Keratinocyte (primary cell): ENCODE measurements around the gene SIRPG. TPM values are rescaled to one million over a fixed set of nuclear protein-coding genes. Genes with fewer than 3 reads are reported as not detected.
A peak's percentile ranks its signal among the peaks of the same experiment; 100 is the strongest.

Experiments used
- DNase-seq: peaks from one replicate; pipeline ENCODE4 v3.0.0-alpha.2; 2011; ENCODE audit warnings: low read depth, missing footprints, low spot score
- FAIRE-seq: peaks from 2 replicates; lab custom pipeline; 2011; peaks lifted over from hg19 to GRCh38; lab: Jason Lieb, UNC
- H2AFZ ChIP-seq: 2 replicates; pipeline ENCODE4 v1.6.0; 2012; ENCODE audit warnings: low read length, control low read depth, inconsistent platforms; ENCODE audit not compliant: control insufficient read depth
- H3K27ac ChIP-seq: 2 replicates; pipeline ENCODE4 v1.5.1; 2011; ENCODE audit warnings: low read length; ENCODE audit not compliant: control insufficient read depth, insufficient read depth
- H3K27me3 ChIP-seq: 3 replicates; pipeline ENCODE4 v1.6.0; 2011; ENCODE audit warnings: low read length; ENCODE audit not compliant: control insufficient read depth, insufficient read depth; ENCODE audit errors: extremely low read depth
- H3K36me3 ChIP-seq, 2 experiments: 2 replicates in 1 of 2; 3 replicates in 1 of 2; pipeline ENCODE4 v1.5.1; 2011; ENCODE audit warnings: low read length in 2 of 2, mild to moderate bottlenecking in 1 of 2; ENCODE audit not compliant: control insufficient read depth in 2 of 2, insufficient read depth in 2 of 2; ENCODE audit errors: extremely low read depth in 1 of 2
- H3K4me1 ChIP-seq: 3 replicates; pipeline ENCODE4 v1.5.1; 2011; ENCODE audit warnings: low read length; ENCODE audit not compliant: control insufficient read depth, insufficient read depth; ENCODE audit errors: extremely low read depth
- H3K4me2 ChIP-seq: 3 replicates; pipeline ENCODE4 v1.6.0; 2011; ENCODE audit warnings: low read depth, low read length; ENCODE audit not compliant: control insufficient read depth, insufficient read depth; ENCODE audit errors: extremely low read depth
- H3K4me3 ChIP-seq, 3 experiments: fragments of 200-600 bp in 1 of 3; sonication (generic) in 1 of 3; 2 replicates in 2 of 3; 3 replicates in 1 of 3; pipeline ENCODE4 v1.5.1; 2011 to 2016; ENCODE audit warnings: low read length in 3 of 3, mild to moderate bottlenecking in 3 of 3, control low read depth in 2 of 3, inconsistent platforms in 1 of 3, low read depth in 1 of 3, mixed read lengths in 1 of 3, mixed run types in 1 of 3, moderate library complexity in 1 of 3; ENCODE audit not compliant: control insufficient read depth in 2 of 3, insufficient read depth in 2 of 3; ENCODE audit errors: extremely low read depth in 1 of 3
- H3K79me2 ChIP-seq: 2 replicates; pipeline ENCODE4 v1.6.0; 2012; ENCODE audit warnings: low read length; ENCODE audit not compliant: control insufficient read depth, insufficient read depth
- H3K9ac ChIP-seq: 3 replicates; pipeline ENCODE4 v1.6.0; 2011; ENCODE audit warnings: low read length; ENCODE audit not compliant: control insufficient read depth, insufficient read depth; ENCODE audit errors: extremely low read depth
- H3K9me1 ChIP-seq: 3 replicates; pipeline ENCODE4 v1.6.0; 2011; ENCODE audit warnings: low read length; ENCODE audit not compliant: control insufficient read depth, insufficient read depth; ENCODE audit errors: extremely low read depth
- H3K9me3 ChIP-seq: 2 replicates; pipeline ENCODE4 v1.5.1; 2012; ENCODE audit warnings: low read depth, low read length; ENCODE audit not compliant: control insufficient read depth
- H4K20me1 ChIP-seq: 3 replicates; pipeline ENCODE4 v1.6.0; 2011; ENCODE audit warnings: low read length; ENCODE audit not compliant: control insufficient read depth, insufficient read depth; ENCODE audit errors: extremely low read depth
- EZH2 ChIP-seq: IDR thresholded peaks from one replicate; pipeline ENCODE4 v1.6.1; 2012; ENCODE audit warnings: inconsistent platforms, mild to moderate bottlenecking, low read length, moderate library complexity
- dilution Hi-C: fragments of 300-500 bp; cut with MboI; formaldehyde crosslinking; loops from one replicate; pipeline ENCODE4 v1.7.0; 2020; ENCODE audit warnings: low sequenced_read_pairs; ENCODE audit not compliant: extremely low pct_ligation_motif_present
- polyA plus RNA-seq, 5 experiments: library from polyadenylated mRNA; depleted of rRNA in 3 of 5; stranded (reverse) in 3 of 5; stranded (forward) in 1 of 5; unstranded in 1 of 5; fragments of >200 nt; gene quantifications; 1 replicate in 1 of 5; 2 replicates in 3 of 5; 3 replicates in 1 of 5; pipeline versions ENCODE4 v1.2.1 to v1.2.3, GENCODE V29; 2011 to 2012; ENCODE audit warnings: missing spikeins in 2 of 5, low read depth in 1 of 5, low replicate concordance in 1 of 5
- TF ChIP-seq, protein P1 (sequence below), 3 experiments: IDR thresholded peaks in 1 of 3; conservative IDR thresholded peaks in 1 of 3; optimal IDR thresholded peaks in 1 of 3; 2 replicates in 2 of 3; 3 replicates in 1 of 3; pipeline versions ENCODE3 to v1.5.1; 2011; ENCODE audit warnings: low read length in 3 of 3, mild to moderate bottlenecking in 3 of 3, moderate library complexity in 2 of 3, control low read depth in 1 of 3, inconsistent platforms in 1 of 3; ENCODE audit not compliant: insufficient read depth in 2 of 3; ENCODE audit errors: extremely low read depth in 1 of 3

Gene SIRPG
- polyA plus RNA-seq, 1 donor (not counting 4 experiments of a cell fraction or from before 2014, with no cell fraction given) = not detected

DNA sequence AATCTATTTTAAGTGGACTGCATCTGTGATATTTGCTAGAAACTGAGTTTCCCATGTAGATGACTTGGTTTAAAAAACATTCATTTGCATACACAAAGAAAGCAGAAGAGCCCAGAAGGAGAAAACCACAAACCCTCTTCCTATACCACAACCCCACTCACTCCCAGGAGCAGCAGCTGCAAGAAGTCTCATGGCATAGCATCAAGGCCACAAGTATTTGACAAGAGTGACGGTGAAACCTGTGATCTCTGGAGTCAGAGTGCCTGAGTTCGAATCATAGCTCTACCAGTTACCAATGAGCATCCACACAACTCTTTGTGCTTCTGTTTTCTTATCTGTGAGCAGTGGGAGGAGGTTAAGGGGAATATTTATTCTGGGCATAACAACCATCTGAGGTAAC, 44.7 kb upstream of the SIRPG start:
- Histone ChIP-seq H3K4me2 (no peak overlapping the region), H3K9me1 (no peaks in the 10 kb centered on the region), H3K79me2 (no peaks in the 10 kb centered on the region), H3K36me3 (no peaks in the 10 kb centered on the region), H2AFZ (no peak overlapping the region), H3K9ac (no peak overlapping the region), H3K4me3 (no peak overlapping the region), H3K27me3 (no peaks in the 10 kb centered on the region), H3K27ac (no peak overlapping the region), H3K4me1 (no peaks in the 10 kb centered on the region), H3K9me3 (no peaks in the 10 kb centered on the region), H4K20me1 (no peaks in the 10 kb centered on the region)
- dilution Hi-C loops = no loop called here
- FAIRE-seq (no peak), DNase-seq (no peak)
- no peak for TF ChIP-seq EZH2
- TF ChIP-seq, protein P1, sequence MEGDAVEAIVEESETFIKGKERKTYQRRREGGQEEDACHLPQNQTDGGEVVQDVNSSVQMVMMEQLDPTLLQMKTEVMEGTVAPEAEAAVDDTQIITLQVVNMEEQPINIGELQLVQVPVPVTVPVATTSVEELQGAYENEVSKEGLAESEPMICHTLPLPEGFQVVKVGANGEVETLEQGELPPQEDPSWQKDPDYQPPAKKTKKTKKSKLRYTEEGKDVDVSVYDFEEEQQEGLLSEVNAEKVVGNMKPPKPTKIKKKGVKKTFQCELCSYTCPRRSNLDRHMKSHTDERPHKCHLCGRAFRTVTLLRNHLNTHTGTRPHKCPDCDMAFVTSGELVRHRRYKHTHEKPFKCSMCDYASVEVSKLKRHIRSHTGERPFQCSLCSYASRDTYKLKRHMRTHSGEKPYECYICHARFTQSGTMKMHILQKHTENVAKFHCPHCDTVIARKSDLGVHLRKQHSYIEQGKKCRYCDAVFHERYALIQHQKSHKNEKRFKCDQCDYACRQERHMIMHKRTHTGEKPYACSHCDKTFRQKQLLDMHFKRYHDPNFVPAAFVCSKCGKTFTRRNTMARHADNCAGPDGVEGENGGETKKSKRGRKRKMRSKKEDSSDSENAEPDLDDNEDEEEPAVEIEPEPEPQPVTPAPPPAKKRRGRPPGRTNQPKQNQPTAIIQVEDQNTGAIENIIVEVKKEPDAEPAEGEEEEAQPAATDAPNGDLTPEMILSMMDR (optimal IDR thresholded peaks at IDR 0.05 in 1 of 3, IDR thresholded peaks at IDR 0.05 in 1 of 3, conservative IDR thresholded peaks at IDR 0.05 in 1 of 3; ENCODE audit: extremely low read depth in 1 of 3, insufficient read depth in 2 of 3, low read length in 3 of 3) = no peak

DNA sequence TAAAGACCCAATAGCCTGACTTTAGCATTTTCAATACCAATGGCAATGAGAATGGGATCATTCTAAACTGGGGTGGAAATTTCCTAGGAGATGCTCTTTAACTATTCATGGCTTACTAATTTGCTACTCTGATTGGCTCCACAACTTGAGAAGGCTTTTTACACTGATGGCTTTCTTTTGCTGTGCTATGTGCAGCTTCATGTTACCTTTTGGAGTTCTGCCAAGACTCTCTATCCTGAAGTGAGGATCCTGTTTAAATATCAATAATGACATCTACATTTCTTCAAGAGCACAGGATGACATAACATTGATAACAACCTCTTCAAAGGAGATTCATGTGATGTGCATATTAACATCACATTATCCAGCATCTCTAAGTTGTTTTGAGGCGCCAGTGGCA, 43.4 kb upstream of the SIRPG start:
- FAIRE-seq = peak; percentile 75

More for the DNA sequence above, 43.4 kb upstream of the SIRPG start:
- H3K4me2 ChIP-seq = no peak overlapping the region
- H3K27me3 ChIP-seq = no peaks in the 10 kb centered on the region
- DNase-seq = no peak
- no peaks in the 10 kb centered on the region for H3K9me1 ChIP-seq
- no peak overlapping the region for H3K4me3 ChIP-seq
- no peaks in the 10 kb centered on the region for H3K79me2 ChIP-seq
- no peaks in the 10 kb centered on the region for H3K9me3 ChIP-seq
- no peaks in the 10 kb centered on the region for H4K20me1 ChIP-seq
- TF ChIP-seq EZH2 = no peak
- TF ChIP-seq, protein P1 (optimal IDR thresholded peaks at IDR 0.05 in 1 of 3, IDR thresholded peaks at IDR 0.05 in 1 of 3, conservative IDR thresholded peaks at IDR 0.05 in 1 of 3; ENCODE audit: extremely low read depth in 1 of 3, insufficient read depth in 2 of 3, low read length in 3 of 3) = no peak
- H3K9ac ChIP-seq = no peak overlapping the region
- no peaks in the 10 kb centered on the region for H3K4me1 ChIP-seq
- no peak overlapping the region for H2AFZ ChIP-seq
- dilution Hi-C loops = no loop called here
- no peak overlapping the region for H3K27ac ChIP-seq
- H3K36me3 ChIP-seq = no peaks in the 10 kb centered on the region
